HEK293 (cell line): ENCODE data around the gene ZDHHC11.
"Not testable (repeated sequence)": the region's sequence is repeated elsewhere in the genome, so short reads cannot be mapped to it uniquely, and the experiment has no call there.

Source experiments
- BCL11A ChIP-seq: fragments of 450-650 bp; formaldehyde crosslinking; IDR thresholded peaks from 2 replicates; pipeline ENCODE4 v1.5.1; 2016; ENCODE audit warnings: low read depth, missing biosample characterization, missing genetic modification characterization
- TF ChIP-seq, protein P1 (sequence below): fragments of 450-650 bp; formaldehyde crosslinking; IDR thresholded peaks from 2 replicates; pipeline ENCODE4 v1.5.1; 2016; ENCODE audit warnings: missing biosample characterization, missing genetic modification characterization
- TF ChIP-seq, protein P2 (sequence below): fragments of 450-650 bp; IDR thresholded peaks from 2 replicates; pipeline ENCODE4 v1.5.1; 2018; ENCODE audit warnings: missing biosample characterization, mild to moderate bottlenecking, missing genetic modification characterization

- TF ChIP-seq, protein P1, sequence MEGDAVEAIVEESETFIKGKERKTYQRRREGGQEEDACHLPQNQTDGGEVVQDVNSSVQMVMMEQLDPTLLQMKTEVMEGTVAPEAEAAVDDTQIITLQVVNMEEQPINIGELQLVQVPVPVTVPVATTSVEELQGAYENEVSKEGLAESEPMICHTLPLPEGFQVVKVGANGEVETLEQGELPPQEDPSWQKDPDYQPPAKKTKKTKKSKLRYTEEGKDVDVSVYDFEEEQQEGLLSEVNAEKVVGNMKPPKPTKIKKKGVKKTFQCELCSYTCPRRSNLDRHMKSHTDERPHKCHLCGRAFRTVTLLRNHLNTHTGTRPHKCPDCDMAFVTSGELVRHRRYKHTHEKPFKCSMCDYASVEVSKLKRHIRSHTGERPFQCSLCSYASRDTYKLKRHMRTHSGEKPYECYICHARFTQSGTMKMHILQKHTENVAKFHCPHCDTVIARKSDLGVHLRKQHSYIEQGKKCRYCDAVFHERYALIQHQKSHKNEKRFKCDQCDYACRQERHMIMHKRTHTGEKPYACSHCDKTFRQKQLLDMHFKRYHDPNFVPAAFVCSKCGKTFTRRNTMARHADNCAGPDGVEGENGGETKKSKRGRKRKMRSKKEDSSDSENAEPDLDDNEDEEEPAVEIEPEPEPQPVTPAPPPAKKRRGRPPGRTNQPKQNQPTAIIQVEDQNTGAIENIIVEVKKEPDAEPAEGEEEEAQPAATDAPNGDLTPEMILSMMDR, result not testable (repeated sequence)
- TF ChIP-seq BCL11A (tag by site-specific recombination), result not testable (repeated sequence)
- TF ChIP-seq, protein P2, sequence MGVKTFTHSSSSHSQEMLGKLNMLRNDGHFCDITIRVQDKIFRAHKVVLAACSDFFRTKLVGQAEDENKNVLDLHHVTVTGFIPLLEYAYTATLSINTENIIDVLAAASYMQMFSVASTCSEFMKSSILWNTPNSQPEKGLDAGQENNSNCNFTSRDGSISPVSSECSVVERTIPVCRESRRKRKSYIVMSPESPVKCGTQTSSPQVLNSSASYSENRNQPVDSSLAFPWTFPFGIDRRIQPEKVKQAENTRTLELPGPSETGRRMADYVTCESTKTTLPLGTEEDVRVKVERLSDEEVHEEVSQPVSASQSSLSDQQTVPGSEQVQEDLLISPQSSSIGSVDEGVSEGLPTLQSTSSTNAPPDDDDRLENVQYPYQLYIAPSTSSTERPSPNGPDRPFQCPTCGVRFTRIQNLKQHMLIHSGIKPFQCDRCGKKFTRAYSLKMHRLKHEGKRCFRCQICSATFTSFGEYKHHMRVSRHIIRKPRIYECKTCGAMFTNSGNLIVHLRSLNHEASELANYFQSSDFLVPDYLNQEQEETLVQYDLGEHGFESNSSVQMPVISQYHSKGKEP (tag by site-specific recombination), result not testable (repeated sequence)
Observed at GRCh38 chr5:840974-841435, 9.8 kb downstream of the ZDHHC11 start.
